Activated T-helper 17 cell treated with anti-CD3 and anti-CD28 coated beads, Interleukin-2, amount 50 U/mL, for 72 hours (primary cell): ENCODE data around the gene NEK11. TPM values are rescaled to one million over a fixed set of nuclear protein-coding genes. Genes with fewer than 3 reads are reported as not detected.
"Not testable (repeated sequence)": the region's sequence is repeated elsewhere in the genome, so short reads cannot be mapped to it uniquely, and the experiment has no call there.

Experiments
- ATAC-seq: fragments of 150-1000 bp; cut with Tn5 transposase; replicated peaks from 2 replicates; pipeline ENCODE4 v1.10.0; 2021; ENCODE audit warnings: mild to moderate bottlenecking, moderate library complexity
- H3K27ac Mint-ChIP-seq: one replicate; pipeline ENCODE4 v1.8.0; 2022; ENCODE audit warnings: mixed read lengths
- H3K27me3 Mint-ChIP-seq: one replicate; pipeline ENCODE4 v1.8.0; 2022; ENCODE audit warnings: mixed read lengths
- H3K36me3 Mint-ChIP-seq: one replicate; pipeline ENCODE4 v1.8.0; 2022; ENCODE audit warnings: low read depth, mild to moderate bottlenecking, mixed read lengths
- H3K4me1 Mint-ChIP-seq: one replicate; pipeline ENCODE4 v1.8.0; 2022; ENCODE audit warnings: mixed read lengths
- H3K4me3 Mint-ChIP-seq: one replicate; pipeline ENCODE4 v1.8.0; 2022; ENCODE audit warnings: mild to moderate bottlenecking, mixed read lengths
- H3K9me3 Mint-ChIP-seq: one replicate; pipeline ENCODE4 v1.8.0; 2022; ENCODE audit warnings: mixed read lengths
- total RNA-seq, 2 donors: library from RNA; stranded (reverse); gene quantifications; one replicate each; pipeline ENCODE4 v1.2.3, GENCODE V29; 2022

Gene NEK11
- total RNA-seq, 2 donors from 2014 or later, result 3.1 to 3.2 TPM

DNA sequence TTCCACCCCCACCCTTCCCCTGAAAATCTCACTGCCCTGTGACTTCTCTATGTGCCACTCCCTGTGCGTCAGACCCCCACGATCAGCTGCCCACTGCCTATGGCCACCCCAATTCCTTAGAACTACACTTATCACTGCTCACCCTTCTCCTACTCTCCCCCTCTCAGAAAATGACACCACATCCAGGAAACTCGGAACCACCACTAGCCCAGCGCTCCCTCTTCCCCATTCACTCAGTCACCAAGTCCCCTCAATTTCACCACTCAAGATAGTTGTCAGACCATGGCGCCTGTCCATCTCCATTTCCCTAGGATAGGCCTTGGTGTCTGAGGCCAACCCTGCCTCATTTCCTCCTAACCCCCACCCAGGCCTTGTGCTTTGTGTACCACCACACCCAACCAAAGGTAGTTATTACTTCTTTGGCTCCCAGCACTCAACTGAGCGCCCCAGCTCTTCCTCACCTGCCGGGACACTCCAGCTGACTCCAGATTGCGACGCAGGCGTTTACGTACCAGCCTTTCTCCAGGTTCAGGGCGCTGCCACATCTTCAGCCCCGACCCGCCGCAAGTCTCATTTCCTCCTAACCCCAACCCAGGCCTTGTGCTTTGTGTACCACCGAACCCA, 354.3 kb downstream of the NEK11 start:
- Mint-ChIP-seq H3K4me1 (peaks cover 19% of the 10 kb centered on the region), H3K4me3 (peak overlapping the region; percentile 96), H3K27ac (peak overlapping the region; percentile 96)
- not testable (repeated sequence) for H3K27me3 Mint-ChIP-seq, H3K9me3 Mint-ChIP-seq, ATAC-seq, H3K36me3 Mint-ChIP-seq

DNA sequence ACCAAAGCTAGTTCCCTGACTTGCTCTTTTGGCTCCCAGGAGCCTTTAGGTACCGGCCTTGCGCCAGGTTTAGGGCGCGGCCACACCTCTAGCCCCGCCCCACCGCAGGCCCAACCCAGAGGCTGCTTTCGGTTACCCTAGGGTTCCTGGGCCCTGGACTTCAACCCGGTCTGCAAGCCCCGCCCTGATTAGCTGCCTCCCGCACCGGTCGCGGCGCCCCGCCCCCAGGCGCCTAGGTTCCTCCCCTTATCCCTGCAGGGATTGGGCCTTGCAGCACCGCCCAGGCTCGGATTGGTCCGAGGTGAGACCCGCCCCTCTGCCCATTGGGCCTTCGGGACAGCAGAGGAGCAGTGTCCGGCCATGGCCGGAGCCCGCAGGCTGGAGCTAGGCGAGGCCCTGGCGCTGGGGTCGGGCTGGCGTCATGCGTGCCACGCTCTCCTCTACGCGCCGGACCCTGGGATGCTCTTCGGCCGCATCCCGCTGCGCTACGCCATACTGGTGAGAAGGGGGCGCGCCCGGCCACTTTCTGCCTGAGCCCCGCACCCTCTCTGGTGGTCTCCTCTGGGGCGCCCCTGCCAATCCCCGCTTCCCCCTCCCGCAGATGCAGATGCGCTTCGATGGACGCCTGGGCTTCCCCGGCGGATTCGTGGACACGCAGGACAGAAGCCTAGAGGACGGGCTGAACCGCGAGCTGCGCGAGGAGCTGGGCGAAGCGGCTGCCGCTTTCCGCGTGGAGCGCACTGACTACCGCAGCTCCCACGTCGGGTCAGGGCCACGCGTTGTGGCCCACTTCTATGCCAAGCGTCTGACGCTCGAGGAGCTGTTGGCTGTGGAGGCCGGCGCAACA, 355.0 kb downstream of the NEK11 start, which contains the start of gene NUDT16:
NUDT16 (plus strand) TSS at position 330 of the 847 bp plus-strand sequence; CDS start at position 361, 31 bp downstream.
- Mint-ChIP-seq H3K27ac (peak within 1 kb of the TSS; percentile 96), H3K27me3 (no peaks in the 10 kb centered on the region), H3K36me3 (no peaks in the 10 kb centered on the region), H3K4me3 (peak within 1 kb of the TSS; percentile 96), H3K9me3 (no peaks in the 10 kb centered on the region), H3K4me1 (peaks cover 26% of the 10 kb centered on the region)
- peak; percentile 99 for ATAC-seq

GRCh38 chr3:131386429-131387165, 359.9 kb downstream of the NEK11 start:
- no peaks in the 10 kb centered on the region for H3K36me3 Mint-ChIP-seq
- no peaks in the 10 kb centered on the region for H3K9me3 Mint-ChIP-seq
- ATAC-seq, result peak; percentile 20
- peak overlapping the region; percentile 46 for H3K27ac Mint-ChIP-seq
- no peaks in the 10 kb centered on the region for H3K27me3 Mint-ChIP-seq
- H3K4me3 Mint-ChIP-seq, result peak overlapping the region; percentile 17
- peaks cover 23% of the 10 kb centered on the region for H3K4me1 Mint-ChIP-seq

DNA sequence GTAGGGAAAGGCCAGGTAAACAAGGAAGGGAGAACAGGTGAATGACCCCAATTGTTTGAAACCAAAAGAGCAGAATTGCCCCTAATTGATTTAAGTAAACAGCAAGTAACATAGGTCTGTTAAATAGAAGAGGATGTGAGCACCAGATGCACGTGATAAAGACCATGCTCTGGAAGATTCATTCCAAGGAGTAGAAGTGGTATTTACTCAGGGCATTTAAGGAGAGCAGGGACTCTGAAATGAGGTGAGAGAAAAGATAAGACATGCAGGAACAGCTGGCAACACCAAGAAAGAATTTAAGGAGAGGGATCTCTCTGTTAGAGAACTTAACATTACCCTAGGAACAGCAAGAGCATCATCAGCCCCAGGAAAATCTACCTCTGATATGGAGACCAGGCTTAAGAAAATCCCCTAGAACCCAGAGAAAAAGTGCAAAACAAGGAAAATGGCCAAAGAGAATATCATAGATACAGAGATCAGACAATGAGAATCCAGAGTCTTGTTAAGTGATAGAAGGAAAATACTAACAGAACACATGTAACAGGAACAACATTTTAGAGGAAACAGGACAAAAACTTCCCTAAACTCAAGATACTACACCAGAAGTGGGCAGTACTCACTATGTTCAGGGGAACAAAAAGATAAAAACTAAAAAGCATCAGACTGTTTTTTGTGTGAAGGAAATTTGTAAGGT, 361.3 kb downstream of the NEK11 start:
- Mint-ChIP-seq H3K36me3 (no peaks in the 10 kb centered on the region), H3K27ac (no peak overlapping the region), H3K4me3 (no peak overlapping the region), H3K4me1 (peaks cover 18% of the 10 kb centered on the region), H3K9me3 (no peaks in the 10 kb centered on the region), H3K27me3 (no peaks in the 10 kb centered on the region)
- no peak for ATAC-seq

- H3K4me1 Mint-ChIP-seq, result peaks cover 18% of the 10 kb centered on the region
- no peaks in the 10 kb centered on the region for H3K27me3 Mint-ChIP-seq
- H3K4me3 Mint-ChIP-seq, result no peak overlapping the region
- no peak overlapping the region for H3K27ac Mint-ChIP-seq
- ATAC-seq, result no peak
- H3K36me3 Mint-ChIP-seq, result no peaks in the 10 kb centered on the region
- H3K9me3 Mint-ChIP-seq, result no peaks in the 10 kb centered on the region
Measured at GRCh38 chr3:131388490-131388799, 361.8 kb downstream of the NEK11 start.

GRCh38 chr3:131390331-131390730, 363.7 kb downstream of the NEK11 start:
- Mint-ChIP-seq H3K27me3 (no peaks in the 10 kb centered on the region), H3K9me3 (no peaks in the 10 kb centered on the region), H3K27ac (no peak overlapping the region), H3K4me3 (no peak overlapping the region), H3K36me3 (no peaks in the 10 kb centered on the region), H3K4me1 (peaks cover 13% of the 10 kb centered on the region)
- ATAC-seq, result no peak

GRCh38 chr3:131393051-131393450, 366.4 kb downstream of the NEK11 start:
- no peak for ATAC-seq
- H3K9me3 Mint-ChIP-seq, result no peaks in the 10 kb centered on the region
- no peak overlapping the region for H3K27ac Mint-ChIP-seq

GRCh38 chr3:131393868-131394267, 367.2 kb downstream of the NEK11 start:
- Mint-ChIP-seq H3K4me3 (no peak overlapping the region), H3K27me3 (no peaks in the 10 kb centered on the region), H3K4me1 (no peaks in the 10 kb centered on the region), H3K36me3 (no peaks in the 10 kb centered on the region), H3K27ac (no peak overlapping the region), H3K9me3 (no peaks in the 10 kb centered on the region)
- ATAC-seq, result no peak

More at GRCh38 chr3:131393051-131393450, 366.4 kb downstream of the NEK11 start:
- H3K36me3 Mint-ChIP-seq, result no peaks in the 10 kb centered on the region
- no peaks in the 10 kb centered on the region for H3K4me1 Mint-ChIP-seq
- H3K4me3 Mint-ChIP-seq, result no peak overlapping the region
- H3K27me3 Mint-ChIP-seq, result no peaks in the 10 kb centered on the region

- no peak for ATAC-seq
- H3K27ac Mint-ChIP-seq, result no peak overlapping the region
- no peaks in the 10 kb centered on the region for H3K27me3 Mint-ChIP-seq
- no peaks in the 10 kb centered on the region for H3K9me3 Mint-ChIP-seq
- no peaks in the 10 kb centered on the region for H3K4me1 Mint-ChIP-seq
- H3K36me3 Mint-ChIP-seq, result no peaks in the 10 kb centered on the region
- H3K4me3 Mint-ChIP-seq, result no peak overlapping the region
Measured at GRCh38 chr3:131394400-131394799, 367.7 kb downstream of the NEK11 start.

DNA sequence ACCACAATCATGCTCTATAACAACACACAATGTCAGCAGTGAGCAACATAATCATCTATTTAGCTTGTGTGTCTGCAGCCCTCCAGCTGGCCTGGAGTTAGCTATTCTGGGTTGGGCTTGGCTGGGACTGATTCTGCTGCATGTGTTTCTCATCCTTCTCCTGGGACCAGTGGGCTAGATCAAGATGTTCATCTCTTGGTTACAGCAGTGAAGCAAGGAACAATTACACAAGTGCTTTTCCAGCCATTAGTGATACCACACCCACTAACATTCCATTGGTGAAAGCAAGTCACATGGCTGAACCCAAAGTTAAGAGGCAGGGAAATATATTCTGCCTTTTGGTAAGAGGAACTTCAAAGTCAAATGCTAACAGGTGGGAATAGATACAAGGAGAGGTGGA, 369.5 kb downstream of the NEK11 start:
- no peaks in the 10 kb centered on the region for H3K27me3 Mint-ChIP-seq
- no peak overlapping the region for H3K4me3 Mint-ChIP-seq
- H3K9me3 Mint-ChIP-seq, result no peaks in the 10 kb centered on the region
- no peak for ATAC-seq
- H3K4me1 Mint-ChIP-seq, result no peaks in the 10 kb centered on the region
- H3K36me3 Mint-ChIP-seq, result no peaks in the 10 kb centered on the region
- H3K27ac Mint-ChIP-seq, result no peak overlapping the region

GRCh38 chr3:131397889-131398288, 371.2 kb downstream of the NEK11 start:
- H3K27ac Mint-ChIP-seq, result no peak overlapping the region
- H3K4me1 Mint-ChIP-seq, result no peaks in the 10 kb centered on the region
- H3K27me3 Mint-ChIP-seq, result no peaks in the 10 kb centered on the region
- H3K9me3 Mint-ChIP-seq, result no peaks in the 10 kb centered on the region
- H3K36me3 Mint-ChIP-seq, result no peaks in the 10 kb centered on the region
- ATAC-seq, result no peak
- H3K4me3 Mint-ChIP-seq, result no peak overlapping the region

Other genes starting within 250 kb of the NEK11 start
- 10 to 100 TPM; 63.3 to 64.8 TPM for gene ATP2C1, start 132.8 kb upstream of the NEK11 start, total RNA-seq
- gene ASTE1, start 52 bp upstream of the NEK11 start, total RNA-seq, result 10 to 100 TPM in 1 of 2 donors, 1 to 10 TPM in 1; 6.5 to 11.8 TPM